ENCODE data around the gene GBE1.

GBE1 gene

DNA sequence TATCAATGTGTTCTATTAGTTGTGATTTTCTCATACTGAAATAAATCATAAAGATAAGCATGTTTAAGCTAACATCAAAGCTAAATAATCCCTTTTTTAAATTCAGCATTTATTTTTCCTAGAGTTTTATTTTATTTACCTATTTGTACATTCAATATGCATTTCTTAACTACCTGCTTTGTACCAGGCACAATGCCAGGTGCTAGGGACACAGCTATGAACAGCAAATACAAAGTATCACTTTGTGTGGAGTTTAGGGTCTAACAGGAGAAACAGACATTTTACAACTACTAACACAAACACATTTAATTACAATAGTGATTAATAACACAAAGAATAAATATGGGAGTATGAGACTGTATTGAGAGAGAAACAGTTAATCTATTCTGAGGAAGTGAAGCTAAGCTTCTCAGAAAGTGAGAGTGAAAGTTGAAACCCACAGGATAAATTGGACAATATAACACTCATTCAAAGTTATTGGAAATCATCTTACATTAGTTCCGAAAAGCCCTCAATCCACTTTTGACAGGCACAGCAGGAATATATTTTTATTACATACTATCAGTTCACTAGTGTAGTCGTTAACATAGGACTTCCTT, 159.6 kb downstream of the GBE1 start:
- DNase-seq, result no peak

DNA sequence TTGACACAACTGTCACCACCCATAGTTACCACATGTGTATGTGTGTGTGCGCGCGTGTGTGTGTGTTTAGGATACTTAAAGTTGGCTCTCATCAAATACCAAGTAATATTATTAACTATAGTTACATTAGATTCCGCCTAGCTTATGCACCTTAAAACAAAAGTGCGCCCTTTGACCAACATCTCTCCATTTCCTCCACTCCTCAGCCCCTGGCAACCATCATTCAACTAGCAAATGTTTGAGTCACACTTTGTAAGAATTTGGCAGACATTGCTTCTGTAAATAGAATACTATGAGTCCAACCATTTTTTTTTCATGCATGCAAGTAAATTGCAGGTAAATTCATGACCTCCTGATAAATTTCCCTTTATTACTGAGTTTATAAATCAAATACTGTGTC, 169.3 kb downstream of the GBE1 start:
- no peak for DNase-seq

DNA sequence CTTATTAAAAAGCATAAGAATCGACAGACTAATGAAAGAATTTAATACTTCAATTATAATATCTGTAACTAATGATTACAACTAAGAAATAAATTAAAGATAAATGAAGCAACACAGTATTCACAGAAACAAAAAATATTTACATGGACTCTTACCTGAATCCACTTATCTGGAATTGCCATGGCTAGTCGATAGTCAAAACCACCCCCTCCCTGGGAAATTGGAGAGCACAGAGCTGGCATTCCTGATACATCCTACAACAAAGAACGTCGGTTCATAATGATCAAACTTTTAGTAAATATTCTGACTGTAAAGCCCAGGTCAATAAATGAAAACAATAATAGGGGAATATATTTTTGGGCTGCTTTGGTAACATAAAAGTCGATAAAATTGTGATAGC, 175.5 kb downstream of the GBE1 start:
- DNase-seq, result no peak

DNA sequence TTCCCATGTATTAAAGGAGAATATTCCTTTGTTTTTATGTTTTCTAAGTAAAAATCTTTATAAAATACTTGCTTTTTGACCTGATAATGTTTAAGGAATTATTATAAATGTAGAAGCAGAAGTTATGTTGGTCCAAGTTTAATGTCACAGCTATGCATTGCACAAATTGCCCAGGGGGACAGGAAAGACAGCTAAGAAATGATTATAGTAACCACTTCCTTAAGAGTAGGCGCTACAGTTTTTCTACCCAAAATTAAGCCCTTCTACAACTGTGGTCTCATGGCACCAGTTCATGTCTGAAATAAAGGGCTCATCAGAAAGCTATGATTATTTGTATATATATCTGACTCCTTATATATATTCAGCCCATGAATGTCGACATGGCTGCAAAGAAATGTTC, 176.4 kb downstream of the GBE1 start:
- no peak for DNase-seq

DNA sequence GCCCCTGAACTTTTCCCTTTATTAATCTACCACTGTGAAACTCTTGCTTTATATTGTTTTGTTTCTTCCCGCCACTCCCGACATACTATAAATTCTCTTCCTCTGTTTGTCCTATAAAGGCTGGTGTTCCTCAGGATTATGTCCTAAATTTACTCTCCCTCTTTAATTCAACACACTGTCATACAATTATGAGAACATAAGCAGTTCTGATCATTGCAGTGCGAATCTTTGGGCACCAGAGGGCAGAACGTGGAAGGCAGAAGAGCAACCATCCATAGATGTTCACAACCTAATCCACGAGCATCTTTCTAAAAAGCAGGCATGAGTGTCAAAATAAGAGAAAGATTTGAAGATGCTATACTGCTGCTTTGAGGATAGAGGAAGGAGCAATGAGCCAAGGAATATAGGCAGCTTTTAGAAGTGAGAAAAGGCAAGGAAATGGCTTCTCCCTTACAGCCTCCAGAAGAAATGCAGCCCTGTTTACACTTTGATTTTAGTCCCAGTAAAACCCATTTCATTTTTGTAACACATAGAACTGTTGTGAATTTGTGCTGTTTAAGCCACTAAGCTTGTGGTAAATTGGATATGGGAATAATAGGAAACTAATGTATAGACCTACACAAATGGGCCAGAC, 179.4 kb downstream of the GBE1 start:
- no peak for DNase-seq

DNA sequence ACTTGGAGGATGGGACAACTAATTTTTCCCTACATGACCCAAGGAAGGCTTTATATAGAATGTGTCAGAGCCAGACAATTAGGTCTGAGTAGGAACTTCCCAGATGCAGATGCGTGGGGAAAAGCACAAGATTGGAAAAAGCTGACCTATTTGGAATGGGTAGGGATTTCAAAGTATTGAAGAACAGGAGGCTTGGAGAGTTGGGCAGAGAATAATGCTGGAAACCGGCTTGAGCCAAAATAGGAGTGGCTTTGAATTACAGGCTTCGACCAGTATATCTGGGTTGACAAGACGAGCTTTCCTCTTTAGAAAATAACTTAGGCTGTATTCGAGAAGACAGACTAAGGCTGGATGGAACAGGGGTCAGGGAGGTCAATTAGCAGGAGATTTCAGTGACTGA, 181.1 kb downstream of the GBE1 start:
- DNase-seq, result no peak

DNA sequence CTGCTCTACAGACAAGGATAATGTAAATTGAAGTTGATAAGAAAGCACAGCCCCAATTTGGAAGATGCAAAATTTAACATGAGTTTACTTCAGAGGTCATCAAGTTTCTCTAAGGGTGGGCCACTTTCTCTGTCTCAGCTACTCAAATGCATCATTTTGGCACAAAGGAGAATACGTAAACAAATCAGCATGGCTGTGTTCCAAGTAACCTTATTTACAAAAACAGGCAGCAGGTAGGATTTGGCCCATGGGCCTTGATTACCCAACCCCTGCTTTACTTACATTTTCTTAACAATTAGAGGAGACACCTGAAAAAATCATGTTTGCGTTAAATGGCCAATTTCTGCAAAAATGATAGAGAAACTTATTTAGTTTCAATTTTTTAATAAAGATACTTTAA, 181.7 kb downstream of the GBE1 start:
- no peak for DNase-seq

DNA sequence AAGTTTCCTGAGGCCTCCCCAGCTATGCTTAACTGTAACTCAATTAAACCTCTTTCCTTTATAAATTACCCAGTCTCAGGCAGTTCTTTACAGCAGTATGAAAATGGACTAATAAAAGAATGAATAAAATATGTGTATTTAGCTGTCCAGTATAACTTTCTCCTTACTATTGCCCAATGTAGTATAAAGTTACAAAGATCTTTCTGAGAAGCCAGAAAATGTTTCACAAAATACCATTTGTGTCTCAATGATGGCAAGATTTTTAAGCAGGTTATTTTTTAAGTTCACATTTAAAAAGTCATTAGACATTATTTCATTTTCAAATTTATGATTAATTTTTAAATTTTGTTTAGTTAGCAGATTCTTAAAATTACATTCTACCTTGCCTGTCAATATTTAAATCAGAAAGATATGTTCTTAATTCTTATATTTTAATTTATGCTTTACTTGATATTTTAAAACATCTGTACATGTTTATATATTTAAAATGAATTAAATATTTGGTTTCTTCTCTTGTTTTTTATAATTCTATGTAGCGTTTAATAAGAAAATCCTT, 189.2 kb downstream of the GBE1 start:
- no peak for DNase-seq

DNA sequence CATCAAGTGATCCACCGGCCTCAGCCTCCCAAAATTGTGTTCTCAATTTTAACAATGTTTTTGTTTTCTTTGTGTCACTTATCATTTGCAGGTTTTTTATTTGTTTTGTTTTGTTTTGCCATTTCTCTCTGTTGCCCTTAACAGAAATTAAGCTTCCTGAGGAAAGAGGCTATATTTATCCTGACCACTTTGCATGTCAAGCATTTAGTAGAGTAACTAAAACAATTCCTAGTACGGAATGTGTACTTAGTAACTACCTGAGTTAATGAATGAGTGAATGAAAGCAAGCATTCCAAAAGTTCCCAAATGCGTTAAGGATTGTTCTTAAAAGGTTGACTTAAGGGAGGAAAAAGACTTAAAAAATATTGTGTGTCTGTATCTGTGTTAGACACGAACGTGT, 193.1 kb downstream of the GBE1 start:
- no peak for DNase-seq

DNA sequence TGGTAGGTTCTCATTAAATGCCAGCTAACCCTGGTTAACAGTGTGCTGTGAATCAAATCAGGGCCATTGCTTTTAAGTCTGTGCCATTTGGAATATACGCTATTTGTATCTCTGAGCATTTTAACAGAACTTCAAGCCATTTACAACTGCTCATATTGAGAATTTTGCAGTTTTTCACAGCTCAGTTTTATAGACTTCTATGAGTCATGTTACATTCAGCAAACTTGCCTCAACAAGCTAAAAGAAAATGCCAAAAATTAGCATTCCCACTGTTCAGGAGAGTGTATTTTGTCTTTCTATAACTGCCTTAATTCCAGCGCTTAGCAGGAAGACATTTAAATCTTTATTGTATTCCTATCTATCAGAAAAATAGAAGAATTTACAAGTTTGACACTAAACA, 196.4 kb downstream of the GBE1 start:
- DNase-seq, result no peak

DNA sequence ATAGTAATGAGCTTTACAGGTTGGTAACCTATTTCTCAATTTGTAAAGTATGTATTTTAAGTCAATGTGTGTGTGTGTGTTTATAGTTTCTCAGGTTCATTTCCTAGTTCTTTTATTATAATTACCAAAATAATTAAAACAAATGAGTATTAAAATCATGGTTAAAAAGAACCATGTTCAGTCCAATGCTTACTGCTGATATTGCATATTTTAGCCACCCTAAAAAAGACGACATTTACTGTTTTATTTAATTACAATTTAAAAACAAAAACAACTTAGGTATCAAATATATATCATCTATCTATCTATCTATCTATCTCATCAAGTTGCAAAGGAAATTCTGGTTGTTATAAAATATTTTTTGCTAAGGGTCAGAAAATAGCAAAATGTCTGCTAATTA, 203.3 kb downstream of the GBE1 start:
- DNase-seq, result no peak

DNA sequence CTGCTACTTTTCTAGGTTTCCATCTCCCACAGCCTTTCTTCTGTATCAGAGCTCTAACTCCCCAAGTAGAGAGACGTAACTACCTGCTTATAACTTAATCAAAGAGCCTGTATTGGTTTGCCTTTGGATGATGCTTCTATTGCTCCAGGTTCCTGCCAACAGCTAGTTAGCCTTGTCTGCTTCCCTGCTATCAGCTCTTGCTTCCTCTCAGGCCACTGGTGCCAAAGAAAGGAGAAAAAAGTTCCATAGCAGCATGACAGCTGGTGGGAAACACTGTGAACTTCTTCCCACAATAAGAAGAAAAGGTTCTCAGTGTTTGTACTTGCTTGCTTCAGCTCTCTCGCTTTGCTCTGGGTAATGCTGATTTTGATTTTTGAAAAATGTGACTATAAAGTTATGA, 206.6 kb downstream of the GBE1 start:
- no peak for DNase-seq

DNA sequence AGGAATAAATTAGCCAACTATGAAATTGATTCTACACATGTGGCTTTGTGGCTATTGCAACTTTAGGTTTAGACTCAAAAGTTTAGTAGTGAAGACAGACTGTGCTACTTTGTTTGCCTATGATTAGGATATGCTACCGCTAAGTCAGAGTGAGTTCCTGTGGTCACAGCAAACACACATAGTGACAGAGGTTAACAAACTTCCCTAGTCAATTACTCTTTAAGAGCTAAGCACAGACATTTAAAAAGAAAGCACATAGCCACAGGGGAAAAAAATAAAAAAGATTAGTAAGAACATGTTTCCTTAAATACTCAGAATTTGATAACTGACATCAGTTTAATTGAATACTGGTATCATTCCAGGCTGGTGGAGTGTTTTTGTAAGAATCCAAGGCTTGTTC, 207.1 kb downstream of the GBE1 start:
- DNase-seq, result no peak

DNA sequence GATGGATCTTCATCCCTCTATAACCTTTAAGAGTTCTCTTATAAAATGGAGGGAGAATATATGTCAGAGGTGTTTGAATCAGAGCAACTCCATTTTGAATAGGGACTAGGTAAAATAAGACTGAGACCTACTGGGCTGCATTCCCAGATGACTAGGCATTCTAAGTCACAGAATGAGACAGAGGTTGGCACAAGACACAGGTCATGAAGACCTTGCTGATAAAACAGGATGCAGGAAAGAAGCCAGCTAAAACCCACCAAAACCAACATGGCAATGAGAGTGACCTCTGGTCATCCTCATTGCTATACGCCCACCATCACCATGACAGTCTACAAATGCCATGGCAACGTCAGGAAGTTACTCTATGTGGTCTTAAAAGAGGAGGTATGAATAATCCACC, 211.0 kb downstream of the GBE1 start:
- no peak for DNase-seq

DNA sequence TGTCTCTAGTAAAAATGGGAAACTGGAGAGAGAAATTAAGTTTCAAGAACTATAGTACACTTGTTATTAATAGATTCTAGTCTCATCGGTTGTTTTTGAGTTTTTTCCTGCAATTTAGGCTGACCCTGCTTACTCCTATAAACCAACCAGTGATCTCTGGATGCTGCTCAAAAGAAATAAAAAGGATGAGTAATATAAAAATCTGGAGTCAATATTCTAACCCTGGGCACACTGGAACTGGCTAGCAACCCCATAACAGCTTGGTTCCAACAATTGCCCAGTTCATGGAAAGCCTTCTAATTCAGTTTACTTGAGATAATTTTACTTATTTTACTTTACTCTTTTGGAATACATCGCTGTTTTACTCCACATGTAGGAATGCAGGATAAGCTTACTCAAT, 211.6 kb downstream of the GBE1 start:
- no peak for DNase-seq

DNA sequence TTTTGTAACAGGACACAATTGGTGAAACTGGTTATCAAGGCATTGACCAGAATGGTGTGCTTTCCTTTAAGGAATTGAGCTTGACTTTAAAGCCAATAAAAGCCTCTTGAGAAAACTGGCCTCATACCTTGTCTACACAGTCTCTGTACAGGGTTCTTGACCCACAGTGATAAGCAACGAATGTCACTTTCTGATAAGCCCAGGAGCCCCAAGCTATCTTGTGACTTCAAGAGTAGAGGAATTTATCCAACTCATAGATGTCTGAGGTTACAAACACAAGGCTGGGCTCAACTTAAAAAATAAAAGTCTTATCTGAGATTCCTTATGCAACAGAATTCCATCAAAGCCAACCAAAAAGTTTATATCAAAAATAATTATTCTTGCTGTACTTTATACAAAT, 212.1 kb downstream of the GBE1 start:
- no peak for DNase-seq

DNA sequence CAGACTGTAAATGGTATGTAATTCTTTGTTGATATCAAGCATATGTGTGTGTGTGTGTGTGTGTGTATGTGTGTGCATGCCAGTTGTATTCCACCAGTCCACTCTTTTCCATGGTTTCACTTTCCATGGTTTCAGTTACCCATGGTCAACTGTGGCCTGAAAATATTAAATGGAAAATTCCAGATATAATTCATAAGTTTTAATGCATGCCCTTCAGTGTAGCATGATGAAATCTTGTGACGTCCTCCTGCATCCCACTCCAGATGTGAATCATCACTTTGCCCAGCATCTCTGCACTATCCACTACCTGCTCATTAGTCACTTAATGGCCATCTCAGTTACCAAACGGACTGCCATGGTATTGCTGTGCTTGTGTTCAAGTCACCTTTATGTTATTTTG, 215.9 kb downstream of the GBE1 start:
- DNase-seq, result no peak

DNA sequence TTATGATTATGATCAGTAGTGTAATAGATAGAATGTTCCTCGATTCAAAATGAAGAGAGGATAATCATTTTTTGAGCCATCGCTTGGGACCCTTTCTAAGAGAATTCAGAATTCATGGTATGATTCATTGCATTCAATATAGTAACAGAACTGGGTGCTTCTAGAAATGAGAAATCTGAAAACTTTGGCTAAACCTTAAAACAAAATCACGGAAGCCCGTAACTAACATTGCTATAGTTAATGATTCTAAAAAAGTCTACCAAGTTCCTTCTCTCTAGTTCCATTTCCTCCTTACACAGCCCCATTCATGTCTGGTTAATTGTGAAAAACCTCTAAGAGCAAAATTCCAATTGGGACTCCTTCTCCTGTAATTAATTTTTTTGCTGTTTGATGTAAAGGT, 217.1 kb downstream of the GBE1 start:
- DNase-seq, result no peak

DNA sequence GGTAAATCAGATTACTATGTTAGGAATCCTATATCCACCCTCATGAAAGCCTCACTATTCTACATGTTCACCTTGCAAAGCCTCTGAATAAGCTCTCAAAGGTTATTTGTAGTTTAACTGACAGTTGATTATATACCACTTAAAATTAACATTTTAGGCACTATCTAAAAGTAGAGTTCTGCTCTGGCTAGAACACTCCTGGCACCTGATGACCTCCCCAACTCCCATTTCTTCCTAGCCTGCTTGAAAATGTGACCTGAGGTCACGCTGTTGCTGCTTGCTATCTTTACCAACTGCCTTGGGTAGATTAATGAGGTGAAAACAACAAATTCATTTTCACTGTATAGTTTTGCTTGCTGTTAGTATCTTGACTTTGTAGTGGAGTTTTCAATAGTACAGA, 220.7 kb downstream of the GBE1 start:
- DNase-seq, result no peak

DNA sequence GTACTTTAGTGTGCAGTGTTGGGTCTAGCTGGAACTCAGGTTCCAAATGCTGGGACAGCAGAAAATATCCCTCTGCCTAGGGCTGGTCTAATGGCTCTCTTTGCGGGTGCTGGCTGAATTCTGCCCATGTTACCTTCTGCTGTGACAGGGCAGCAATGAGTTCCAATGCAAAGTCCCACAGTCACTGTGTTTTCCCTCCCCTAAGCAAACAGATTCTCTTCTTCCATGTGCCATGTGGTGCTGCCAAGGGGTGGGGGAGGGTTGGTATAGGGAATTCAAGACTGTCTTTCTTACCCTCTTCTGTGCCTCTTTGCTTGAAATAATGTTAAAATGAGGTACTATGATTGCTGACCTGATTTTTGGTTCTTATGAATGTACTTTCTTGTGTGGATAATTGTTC, 229.6 kb downstream of the GBE1 start:
- DNase-seq, result no peak

DNA sequence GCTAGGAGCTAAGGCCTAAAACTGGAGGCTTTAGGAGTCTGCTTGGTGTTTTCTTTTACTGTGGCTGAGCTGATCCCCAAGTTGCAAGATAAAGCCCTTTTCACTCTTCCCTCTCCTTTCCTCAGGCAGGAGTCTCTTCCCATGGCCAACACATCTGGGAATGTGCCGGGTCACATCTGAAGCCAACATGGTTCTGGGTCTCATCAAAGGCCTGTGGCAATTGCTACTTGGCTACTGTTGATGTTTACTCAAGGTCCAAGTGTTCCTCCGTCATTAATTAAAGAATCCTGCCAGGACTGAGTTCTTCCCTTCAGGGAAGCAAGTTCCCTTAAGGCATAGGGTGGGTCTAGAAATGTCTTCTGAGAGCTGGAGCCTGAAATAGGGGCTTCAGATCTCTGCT, 230.2 kb downstream of the GBE1 start:
- DNase-seq, result no peak

DNA sequence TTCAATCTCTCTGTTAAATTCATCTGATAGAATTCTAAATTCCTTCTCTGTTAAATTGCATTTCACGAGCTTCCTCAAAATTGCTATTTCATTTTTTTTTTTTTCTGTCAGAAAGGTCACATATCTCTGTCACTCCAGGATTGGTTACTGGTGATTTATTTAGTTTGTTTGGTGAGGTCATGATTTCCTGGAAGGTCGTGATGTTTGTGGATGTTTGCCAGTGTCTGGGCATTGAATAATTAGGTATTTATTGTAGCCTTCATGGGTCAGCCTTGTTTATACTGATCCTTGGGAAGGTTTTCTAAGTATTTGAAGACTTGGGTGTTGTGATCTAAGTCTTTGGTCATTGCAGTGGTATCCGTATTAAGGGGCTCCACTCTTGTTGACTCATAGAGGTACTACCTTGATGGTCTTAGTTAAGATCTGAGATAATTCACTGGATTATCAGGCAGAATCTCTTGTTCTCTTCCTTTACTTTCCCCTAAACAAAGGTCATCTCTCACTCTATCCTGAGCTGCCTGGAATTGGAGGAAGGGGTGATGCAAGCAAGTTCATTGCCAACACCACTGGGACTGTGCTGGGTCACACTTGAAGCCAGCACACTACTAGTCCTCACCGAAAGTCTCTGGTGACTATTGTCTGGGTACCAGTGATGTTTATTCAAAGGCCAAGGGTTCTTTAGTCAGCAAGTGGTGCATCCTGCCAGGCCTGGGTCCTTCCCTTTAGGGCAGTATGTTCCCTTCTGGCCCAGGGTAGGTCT, 231.1 kb downstream of the GBE1 start:
- no peak for DNase-seq

DNA sequence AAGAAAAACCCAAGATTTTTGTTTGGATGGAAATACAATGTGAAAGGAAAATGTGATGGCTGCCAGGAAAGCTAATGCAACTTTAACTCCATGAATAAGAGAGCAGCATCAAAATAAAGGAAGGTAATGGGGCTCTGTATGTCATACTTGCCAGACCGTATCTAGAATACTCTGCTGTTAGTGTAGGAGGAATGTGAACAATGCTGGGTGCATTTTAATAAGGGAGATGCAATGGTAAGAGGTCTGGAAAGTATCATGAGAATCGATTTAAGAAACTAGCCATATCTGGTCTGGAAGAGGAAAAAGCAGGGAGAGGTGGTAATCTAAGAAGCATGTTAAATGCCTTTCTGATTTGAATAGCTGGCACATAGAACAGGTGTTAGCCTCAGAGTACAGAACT, 239.6 kb downstream of the GBE1 start:
- no peak for DNase-seq

DNA sequence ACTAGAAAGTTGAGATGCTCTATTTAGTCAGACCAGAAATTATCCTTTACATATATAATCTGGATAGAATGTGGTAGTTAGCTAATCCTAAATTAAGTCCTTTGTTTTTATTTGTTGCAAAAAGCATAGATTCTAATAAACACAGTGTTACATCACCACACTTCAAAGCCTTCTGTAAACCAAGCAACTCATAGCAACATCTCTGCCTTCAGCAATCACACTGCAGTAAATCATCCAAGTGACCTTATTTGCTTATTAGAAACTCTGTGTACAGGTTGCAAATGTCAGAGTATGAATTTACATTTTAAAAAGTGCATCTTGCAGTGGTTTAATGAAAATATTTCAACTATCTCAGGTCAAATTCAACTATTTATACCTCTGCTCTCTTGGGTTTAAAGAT, 242.5 kb downstream of the GBE1 start:
- DNase-seq, result no peak
